Keratinocyte (primary cell): ENCODE results near the gene PAX8. TPM values are rescaled to one million over a fixed set of nuclear protein-coding genes. Genes with fewer than 3 reads are reported as not detected.

Experiments
- DNase-seq: peaks from one replicate; pipeline ENCODE4 v3.0.0-alpha.2; 2011; ENCODE audit warnings: low read depth, missing footprints, low spot score
- FAIRE-seq: peaks from 2 replicates; lab custom pipeline; 2011; peaks lifted over from hg19 to GRCh38; lab: Jason Lieb, UNC
- H2AFZ ChIP-seq: 2 replicates; pipeline ENCODE4 v1.6.0; 2012; ENCODE audit warnings: low read length, control low read depth, inconsistent platforms; ENCODE audit not compliant: control insufficient read depth
- H3K27ac ChIP-seq: 2 replicates; pipeline ENCODE4 v1.5.1; 2011; ENCODE audit warnings: low read length; ENCODE audit not compliant: control insufficient read depth, insufficient read depth
- H3K27me3 ChIP-seq: 3 replicates; pipeline ENCODE4 v1.6.0; 2011; ENCODE audit warnings: low read length; ENCODE audit not compliant: control insufficient read depth, insufficient read depth; ENCODE audit errors: extremely low read depth
- H3K36me3 ChIP-seq, 2 experiments: 2 replicates in 1 of 2; 3 replicates in 1 of 2; pipeline ENCODE4 v1.5.1; 2011; ENCODE audit warnings: low read length in 2 of 2, mild to moderate bottlenecking in 1 of 2; ENCODE audit not compliant: control insufficient read depth in 2 of 2, insufficient read depth in 2 of 2; ENCODE audit errors: extremely low read depth in 1 of 2
- H3K4me1 ChIP-seq: 3 replicates; pipeline ENCODE4 v1.5.1; 2011; ENCODE audit warnings: low read length; ENCODE audit not compliant: control insufficient read depth, insufficient read depth; ENCODE audit errors: extremely low read depth
- H3K4me2 ChIP-seq: 3 replicates; pipeline ENCODE4 v1.6.0; 2011; ENCODE audit warnings: low read depth, low read length; ENCODE audit not compliant: control insufficient read depth, insufficient read depth; ENCODE audit errors: extremely low read depth
- H3K4me3 ChIP-seq, 3 experiments: fragments of 200-600 bp in 1 of 3; sonication (generic) in 1 of 3; 2 replicates in 2 of 3; 3 replicates in 1 of 3; pipeline ENCODE4 v1.5.1; 2011 to 2016; ENCODE audit warnings: low read length in 3 of 3, mild to moderate bottlenecking in 3 of 3, control low read depth in 2 of 3, inconsistent platforms in 1 of 3, low read depth in 1 of 3, mixed read lengths in 1 of 3, mixed run types in 1 of 3, moderate library complexity in 1 of 3; ENCODE audit not compliant: control insufficient read depth in 2 of 3, insufficient read depth in 2 of 3; ENCODE audit errors: extremely low read depth in 1 of 3
- H3K79me2 ChIP-seq: 2 replicates; pipeline ENCODE4 v1.6.0; 2012; ENCODE audit warnings: low read length; ENCODE audit not compliant: control insufficient read depth, insufficient read depth
- H3K9ac ChIP-seq: 3 replicates; pipeline ENCODE4 v1.6.0; 2011; ENCODE audit warnings: low read length; ENCODE audit not compliant: control insufficient read depth, insufficient read depth; ENCODE audit errors: extremely low read depth
- H3K9me1 ChIP-seq: 3 replicates; pipeline ENCODE4 v1.6.0; 2011; ENCODE audit warnings: low read length; ENCODE audit not compliant: control insufficient read depth, insufficient read depth; ENCODE audit errors: extremely low read depth
- H3K9me3 ChIP-seq: 2 replicates; pipeline ENCODE4 v1.5.1; 2012; ENCODE audit warnings: low read depth, low read length; ENCODE audit not compliant: control insufficient read depth
- H4K20me1 ChIP-seq: 3 replicates; pipeline ENCODE4 v1.6.0; 2011; ENCODE audit warnings: low read length; ENCODE audit not compliant: control insufficient read depth, insufficient read depth; ENCODE audit errors: extremely low read depth
- CTCF ChIP-seq, 3 experiments: IDR thresholded peaks in 1 of 3; conservative IDR thresholded peaks in 1 of 3; optimal IDR thresholded peaks in 1 of 3; 2 replicates in 2 of 3; 3 replicates in 1 of 3; pipeline versions ENCODE3 to v1.5.1; 2011; ENCODE audit warnings: low read length in 3 of 3, mild to moderate bottlenecking in 3 of 3, moderate library complexity in 2 of 3, control low read depth in 1 of 3, inconsistent platforms in 1 of 3; ENCODE audit not compliant: insufficient read depth in 2 of 3; ENCODE audit errors: extremely low read depth in 1 of 3
- EZH2 ChIP-seq: IDR thresholded peaks from one replicate; pipeline ENCODE4 v1.6.1; 2012; ENCODE audit warnings: inconsistent platforms, mild to moderate bottlenecking, low read length, moderate library complexity
- dilution Hi-C: fragments of 300-500 bp; cut with MboI; formaldehyde crosslinking; loops from one replicate; pipeline ENCODE4 v1.7.0; 2020; ENCODE audit warnings: low sequenced_read_pairs; ENCODE audit not compliant: extremely low pct_ligation_motif_present
- polyA plus RNA-seq, 5 experiments: library from polyadenylated mRNA; depleted of rRNA in 3 of 5; stranded (reverse) in 3 of 5; stranded (forward) in 1 of 5; unstranded in 1 of 5; fragments of >200 nt; gene quantifications; 1 replicate in 1 of 5; 2 replicates in 3 of 5; 3 replicates in 1 of 5; pipeline versions ENCODE4 v1.2.1 to v1.2.3, GENCODE V29; 2011 to 2012; ENCODE audit warnings: missing spikeins in 2 of 5, low read depth in 1 of 5, low replicate concordance in 1 of 5

Gene PAX8
- polyA plus RNA-seq, 1 donor (not counting 4 experiments of a cell fraction or from before 2014, with no cell fraction given): 3.4 TPM

- peaks cover 13% of the 10 kb centered on the region for H3K4me1 ChIP-seq
- dilution Hi-C loops: no loop called here
- FAIRE-seq (no peak), DNase-seq (no peak)
- no peak overlapping the region for H3K4me3 ChIP-seq
- no peak overlapping the region for H3K27ac ChIP-seq
- no peaks in the 10 kb centered on the region for H3K9me3 ChIP-seq
- H3K9me1 ChIP-seq: no peaks in the 10 kb centered on the region
- H3K4me2 ChIP-seq: no peak overlapping the region
- no peaks in the 10 kb centered on the region for H3K79me2 ChIP-seq
- TF ChIP-seq CTCF (optimal IDR thresholded peaks at IDR 0.05 in 1 of 3, IDR thresholded peaks at IDR 0.05 in 1 of 3, conservative IDR thresholded peaks at IDR 0.05 in 1 of 3; ENCODE audit: extremely low read depth in 1 of 3, insufficient read depth in 2 of 3, low read length in 3 of 3) (no peak), EZH2 (no peak)
- no peaks in the 10 kb centered on the region for H3K27me3 ChIP-seq
- H3K9ac ChIP-seq: no peak overlapping the region
- H4K20me1 ChIP-seq: no peaks in the 10 kb centered on the region
- H2AFZ ChIP-seq: no peak overlapping the region
- no peaks in the 10 kb centered on the region for H3K36me3 ChIP-seq
Observed at GRCh38 chr2:113300281-113300680, 21.6 kb upstream of the PAX8 start.

- dilution Hi-C loops: no loop called here
- Histone ChIP-seq H3K27ac (no peak overlapping the region), H3K9ac (no peak overlapping the region), H3K4me2 (no peak overlapping the region), H3K4me3 (no peak overlapping the region), H2AFZ (no peak overlapping the region), H3K36me3 (no peaks in the 10 kb centered on the region), H3K9me1 (no peaks in the 10 kb centered on the region), H4K20me1 (no peaks in the 10 kb centered on the region), H3K4me1 (peaks cover 6% of the 10 kb centered on the region), H3K79me2 (no peaks in the 10 kb centered on the region), H3K27me3 (no peaks in the 10 kb centered on the region), H3K9me3 (no peaks in the 10 kb centered on the region)
- no peak for FAIRE-seq
- no peak for DNase-seq
- no peak for TF ChIP-seq CTCF (optimal IDR thresholded peaks at IDR 0.05 in 1 of 3, IDR thresholded peaks at IDR 0.05 in 1 of 3, conservative IDR thresholded peaks at IDR 0.05 in 1 of 3; ENCODE audit: extremely low read depth in 1 of 3, insufficient read depth in 2 of 3, low read length in 3 of 3)
- no peak for TF ChIP-seq EZH2
Observed at GRCh38 chr2:113298176-113298575, 19.5 kb upstream of the PAX8 start.
